ENCODE measurements around the gene PRDM4. TPM values are rescaled to one million over a fixed set of nuclear protein-coding genes. Genes with fewer than 3 reads are reported as not detected.

Gene PRDM4
- total and polyA plus RNA-seq, 2 donors (not counting 3 experiments of a cell fraction or from before 2014, with no cell fraction given) = 25.6 to 36.8 TPM

DNA sequence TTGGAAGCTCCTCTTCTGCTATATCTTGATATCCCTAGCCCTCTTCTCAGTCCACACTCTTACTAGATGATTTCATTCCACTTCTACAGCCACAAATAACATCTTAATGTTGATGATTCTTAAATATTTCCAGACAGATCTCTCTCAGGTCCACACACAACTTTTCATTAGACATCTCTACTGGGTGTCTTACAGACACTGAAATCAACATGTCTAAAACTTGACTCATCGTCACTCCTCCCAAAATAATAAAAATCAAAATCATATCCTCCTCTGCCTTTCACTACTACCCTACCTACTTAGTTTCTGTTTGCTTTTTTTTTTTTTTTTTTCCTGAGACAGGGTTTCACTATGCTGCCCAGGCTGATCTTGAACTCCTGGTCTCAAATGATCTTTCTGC lies 11.9 kb downstream of the PRDM4 start:
- no peak overlapping the region for H2AFZ ChIP-seq (ENCODE audit: low read depth, low read length)
- peaks cover 47% of the 10 kb centered on the region for H3K4me1 ChIP-seq (ENCODE audit: control insufficient read depth, extremely low read depth, insufficient read depth, low read length)
- DNase-seq (ENCODE audit: low read depth, low spot score) = peak; percentile 42
- H3K27me3 ChIP-seq (ENCODE audit: control insufficient read depth in 2 of 2, insufficient read depth in 2 of 2, low read length in 2 of 2) = no peaks in the 10 kb centered on the region
- H3K9me1 ChIP-seq (replicated peaks; ENCODE audit: control insufficient read depth, extremely low read depth, insufficient read depth, low read length) = no peaks in the 10 kb centered on the region
- dilution Hi-C loops (cut with MboI; ENCODE audit: extremely low pct_ligation_motif_present, low sequenced_read_pairs) = no loop called here
- POLR2A ChIA-PET = interaction anchor here (0.7 kb wide), 1 partner anchor 12 kb away, joined by 9 read pairs; no protein-coding TSS in a partner anchor
- peak overlapping the region; percentile 48 for H3K9ac ChIP-seq (replicated peaks; ENCODE audit: extremely low read depth, insufficient read depth, low read length)
- H4K20me1 ChIP-seq (replicated peaks; ENCODE audit: control insufficient read depth, extremely low read depth, insufficient read depth, low read length) = peaks cover 2% of the 10 kb centered on the region
- peak overlapping the region; percentile 92 for H3K4me2 ChIP-seq (ENCODE audit: insufficient read depth, low read length)
- H3K9me3 ChIP-seq (replicated peaks; ENCODE audit: control insufficient read depth, insufficient read depth, low read length) = no peaks in the 10 kb centered on the region
- H3K4me3 ChIP-seq (replicated peaks in 1 of 3; ENCODE audit: insufficient read depth in 1 of 3, low read depth in 1 of 3, low read length in 3 of 3) = peak overlapping the region in 1 of 3 experiments; percentile 42
- intact Hi-C loops (cut with micrococcal nuclease) = loop anchor here (1.0 to 5.0 kb wide), 4 partner anchors 10 to 768 kb away; partner anchors contain the start of genes CRY1, FICD and PWP1
- FAIRE-seq = no peak
- no TSS peak for BruUV-seq (replicated peaks)
- TF ChIP-seq FOS (IDR thresholded peaks at IDR 0.05; ENCODE audit: borderline replicate concordance, insufficient read depth, low read length) = no peak
- TF ChIP-seq, protein P1, sequence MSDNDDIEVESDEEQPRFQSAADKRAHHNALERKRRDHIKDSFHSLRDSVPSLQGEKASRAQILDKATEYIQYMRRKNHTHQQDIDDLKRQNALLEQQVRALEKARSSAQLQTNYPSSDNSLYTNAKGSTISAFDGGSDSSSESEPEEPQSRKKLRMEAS (IDR thresholded peaks at IDR 0.05; ENCODE audit: insufficient read depth, insufficient read length) = no peak
- TF ChIP-seq MYC (IDR thresholded peaks at IDR 0.05; ENCODE audit: low read depth, low read length) = no peak
- peaks cover 17 to 36% of the 10 kb centered on the region in 2 experiments for H3K36me3 ChIP-seq (ENCODE audit: control insufficient read depth in 2 of 2, extremely low read depth in 1 of 2, insufficient read depth in 2 of 2, low read length in 2 of 2)
- peaks cover 53% of the 10 kb centered on the region for H3K79me2 ChIP-seq (ENCODE audit: control insufficient read depth, insufficient read depth, low read length)
- peak overlapping the region; percentile 83 for H3K27ac ChIP-seq (ENCODE audit: insufficient read depth, low read depth, low read length)
- CTCF ChIA-PET = no interaction called here

DNA sequence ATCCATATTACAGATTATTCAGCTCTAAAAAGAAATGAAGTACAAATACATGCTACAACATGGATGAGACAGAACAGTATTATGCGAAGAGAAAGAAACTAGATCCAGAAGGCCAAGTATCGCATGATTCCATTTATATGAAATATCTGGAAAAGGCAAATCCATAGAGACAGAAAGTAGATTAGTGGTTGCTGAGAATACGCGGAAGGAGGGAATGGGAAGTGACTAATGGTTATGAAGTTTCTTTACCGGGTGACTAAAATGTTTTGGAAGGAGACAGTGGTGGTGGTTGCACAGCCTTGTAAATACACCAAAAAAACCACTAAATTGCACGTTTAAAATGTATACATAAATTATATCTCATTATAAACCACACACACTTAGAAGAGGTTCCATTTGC lies 12.5 kb downstream of the PRDM4 start:
- Histone ChIP-seq H2AFZ (ENCODE audit: low read depth, low read length) (no peak overlapping the region), H3K27ac (ENCODE audit: insufficient read depth, low read depth, low read length) (peak overlapping the region; percentile 83), H3K9ac (replicated peaks; ENCODE audit: extremely low read depth, insufficient read depth, low read length) (peak overlapping the region; percentile 61), H3K4me1 (ENCODE audit: control insufficient read depth, extremely low read depth, insufficient read depth, low read length) (peaks cover 47% of the 10 kb centered on the region), H3K9me1 (replicated peaks; ENCODE audit: control insufficient read depth, extremely low read depth, insufficient read depth, low read length) (no peaks in the 10 kb centered on the region), H3K79me2 (ENCODE audit: control insufficient read depth, insufficient read depth, low read length) (peaks cover 52% of the 10 kb centered on the region), H3K36me3 (ENCODE audit: control insufficient read depth in 2 of 2, extremely low read depth in 1 of 2, insufficient read depth in 2 of 2, low read length in 2 of 2) (peaks cover 18 to 33% of the 10 kb centered on the region in 2 experiments), H4K20me1 (replicated peaks; ENCODE audit: control insufficient read depth, extremely low read depth, insufficient read depth, low read length) (peaks cover 2% of the 10 kb centered on the region), H3K9me3 (replicated peaks; ENCODE audit: control insufficient read depth, insufficient read depth, low read length) (no peaks in the 10 kb centered on the region), H3K4me2 (ENCODE audit: insufficient read depth, low read length) (peak overlapping the region; percentile 92), H3K4me3 (replicated peaks in 1 of 3; ENCODE audit: insufficient read depth in 1 of 3, low read depth in 1 of 3, low read length in 3 of 3) (peak overlapping the region in 1 of 3 experiments; percentile 42), H3K27me3 (ENCODE audit: control insufficient read depth in 2 of 2, insufficient read depth in 2 of 2, low read length in 2 of 2) (no peaks in the 10 kb centered on the region)
- intact Hi-C loops (cut with micrococcal nuclease) = loop anchor here (2.0 to 5.0 kb wide), 3 partner anchors 64 to 769 kb away; partner anchors contain the start of genes CRY1, FICD and PWP1
- FAIRE-seq = peak; percentile 62
- peak; percentile 84 for DNase-seq (ENCODE audit: low read depth, low spot score)
- TF ChIP-seq JUN (IDR thresholded peaks at IDR 0.05; ENCODE audit: borderline replicate concordance, insufficient read depth, insufficient read length, low read depth) (peak; percentile 69), POLR2AphosphoS5 (IDR thresholded peaks at IDR 0.05; ENCODE audit: insufficient read depth, low read depth, low read length) (peak; percentile 41), POLR2A (IDR thresholded peaks at IDR 0.05; ENCODE audit: low read depth, low read length) (no peak), FOS (IDR thresholded peaks at IDR 0.05; ENCODE audit: borderline replicate concordance, insufficient read depth, low read length) (peak; percentile 82)
- TF ChIP-seq, protein P1 (IDR thresholded peaks at IDR 0.05; ENCODE audit: insufficient read depth, insufficient read length) = no peak
- POLR2A ChIA-PET = no interaction called here
- BruUV-seq (replicated peaks) = no TSS peak
- dilution Hi-C loops (cut with MboI; ENCODE audit: extremely low pct_ligation_motif_present, low sequenced_read_pairs) = no loop called here
- CTCF ChIA-PET = no interaction called here
